IMR-90 (cell line): Measurements from ENCODE around the gene NFIX. TPM values are rescaled to one million over a fixed set of nuclear protein-coding genes. Genes with fewer than 3 reads are reported as not detected.

Experiments
- ATAC-seq: fragments of 200-7000 bp; cut with Tn5 transposase; 2 replicates; pipeline ENCODE4 v1.9.1; 2020; ENCODE audit warnings: low read depth, mild to moderate bottlenecking, moderate library complexity
- BruUV-seq: library from RNA; stranded (reverse); fragments of 400-500 nt; replicated peaks from 2 replicates; lab custom pipeline; 2021; lab: Mats Ljungman, UMichigan
- CTCF ChIA-PET: fragments of 300-600 bp; formaldehyde crosslinking; extraction: SDS; loops from one replicate; lab custom pipeline; 2021; ENCODE audit warnings: antibody characterized with exemption; lab: Yijun Ruan, JAX
- POLR2A ChIA-PET: fragments of 300-600 bp; sonication (Branson Sonifier 250); formaldehyde crosslinking; loops from one replicate; lab custom pipeline; 2022; ENCODE audit warnings: antibody characterized with exemption; ENCODE audit not compliant: unreplicated experiment; lab: Charles Lee
- DNase-seq: peaks from one replicate; pipeline ENCODE4 v3.0.0; 2013
- H2AFZ ChIP-seq: replicated peaks from 2 replicates; pipeline ENCODE3; 2013; ENCODE audit warnings: low read length, mild to moderate bottlenecking; ENCODE audit not compliant: poor library complexity
- H2AK5ac ChIP-seq: 2 replicates; pipeline ENCODE4 v1.6.1; 2013; ENCODE audit warnings: low read depth, low read length, inconsistent platforms
- H2AK9ac ChIP-seq: replicated peaks from 2 replicates; pipeline ENCODE3; 2013; ENCODE audit warnings: mild to moderate bottlenecking, low read depth, low read length, moderate library complexity; ENCODE audit not compliant: poor library complexity
- H2BK120ac ChIP-seq: 2 replicates; pipeline ENCODE4 v1.6.1; 2013; ENCODE audit warnings: low read depth, low read length, inconsistent platforms
- H2BK15ac ChIP-seq: 3 replicates; pipeline ENCODE4 v1.6.1; 2013; ENCODE audit warnings: low read depth, low read length, inconsistent platforms
- H2BK20ac ChIP-seq: 2 replicates; pipeline ENCODE4 v1.6.1; 2013; ENCODE audit warnings: low read depth, mild to moderate bottlenecking, inconsistent platforms, low read length, moderate library complexity
- H2BK5ac ChIP-seq: 2 replicates; pipeline ENCODE4 v1.6.1; 2013; ENCODE audit warnings: mild to moderate bottlenecking, low read depth, low read length, inconsistent platforms; ENCODE audit not compliant: poor library complexity, severe bottlenecking
- H3K14ac ChIP-seq: replicated peaks from 2 replicates; pipeline ENCODE4 v1.6.1; 2013; ENCODE audit warnings: low read depth, low read length, inconsistent platforms
- H3K18ac ChIP-seq: 2 replicates; pipeline ENCODE4 v1.6.1; 2013; ENCODE audit warnings: low read depth, low read length, control low read depth
- H3K23ac ChIP-seq: 2 replicates; pipeline ENCODE4 v1.6.1; 2013; ENCODE audit warnings: low read depth, low read length, inconsistent platforms
- H3K27ac ChIP-seq: 2 replicates; pipeline ENCODE4 v1.5.1; 2013; ENCODE audit warnings: mild to moderate bottlenecking, control low read depth, low read length; ENCODE audit not compliant: insufficient read depth
- H3K27me3 ChIP-seq: 2 replicates; pipeline ENCODE4 v1.6.1; 2013; ENCODE audit warnings: low read length; ENCODE audit not compliant: control insufficient read depth, insufficient read depth
- H3K36me3 ChIP-seq: 2 replicates; pipeline ENCODE4 v1.6.1; 2013; ENCODE audit warnings: low read length, mixed read lengths; ENCODE audit not compliant: control insufficient read depth, insufficient read depth
- H3K4ac ChIP-seq: 2 replicates; pipeline ENCODE4 v1.6.1; 2013; ENCODE audit warnings: low read depth, low read length, inconsistent platforms
- H3K4me1 ChIP-seq: 2 replicates; pipeline ENCODE4 v1.6.1; 2013; ENCODE audit warnings: low read length, mixed read lengths; ENCODE audit not compliant: control insufficient read depth, insufficient read depth
- H3K4me2 ChIP-seq: 2 replicates; pipeline ENCODE4 v1.6.1; 2013; ENCODE audit warnings: low read depth, mild to moderate bottlenecking, control low read depth, low read length, moderate library complexity
- H3K4me3 ChIP-seq: 2 replicates; pipeline ENCODE4 v1.5.1; 2013; ENCODE audit warnings: low read depth, mild to moderate bottlenecking, control low read depth, low read length, moderate library complexity; ENCODE audit not compliant: insufficient read depth
- H3K56ac ChIP-seq: 2 replicates; pipeline ENCODE4 v1.6.1; 2013; ENCODE audit warnings: low read length, inconsistent platforms; ENCODE audit not compliant: insufficient read depth; ENCODE audit errors: extremely low read depth
- H3K79me1 ChIP-seq, 2 experiments: 2 replicates each; pipeline ENCODE4 v1.6.1; 2013; ENCODE audit warnings: low read length in 2 of 2, inconsistent platforms in 1 of 2, low read depth in 1 of 2
- H3K9ac ChIP-seq: 2 replicates; pipeline ENCODE4 v1.6.1; 2013; ENCODE audit warnings: low read depth, low read length, control low read depth
- H3K9me1 ChIP-seq: 2 replicates; pipeline ENCODE4 v1.6.1; 2013; ENCODE audit warnings: low read length, inconsistent platforms; ENCODE audit not compliant: insufficient read depth
- H3K9me3 ChIP-seq: 2 replicates; pipeline ENCODE4 v1.6.1; 2013; ENCODE audit warnings: low read length; ENCODE audit not compliant: control insufficient read depth, insufficient read depth
- H4K20me1 ChIP-seq: 2 replicates; pipeline ENCODE4 v1.6.1; 2013; ENCODE audit warnings: low read length, inconsistent platforms; ENCODE audit not compliant: insufficient read depth
- H4K5ac ChIP-seq: 2 replicates; pipeline ENCODE4 v1.6.1; 2013; ENCODE audit warnings: mild to moderate bottlenecking, low read depth, low read length, control low read depth
- H4K8ac ChIP-seq, 2 experiments: 2 replicates each; pipeline ENCODE4 v1.6.1; 2013; ENCODE audit warnings: low read depth in 2 of 2, low read length in 2 of 2, control low read depth in 1 of 2, inconsistent platforms in 1 of 2
- H4K91ac ChIP-seq: 2 replicates; pipeline ENCODE4 v1.6.1; 2013; ENCODE audit warnings: low read depth, low read length, inconsistent platforms; ENCODE audit not compliant: insufficient read depth
- BHLHE40 ChIP-seq: fragments of 150-350 bp; IDR thresholded peaks from 2 replicates; pipeline ENCODE4 v1.6.1; 2016; ENCODE audit warnings: mild to moderate bottlenecking, low read depth, low read length
- CEBPB ChIP-seq: IDR thresholded peaks from 2 replicates; pipeline ENCODE4 v1.6.1; 2012; ENCODE audit warnings: low read depth, low read length, improper control_type of control experiment
- CHD1 ChIP-seq: IDR thresholded peaks from 2 replicates; pipeline ENCODE4 v1.6.1; 2012; ENCODE audit warnings: low read depth, low read length, improper control_type of control experiment
- CTCF ChIP-seq: conservative IDR thresholded peaks from 2 replicates; pipeline ENCODE4 v1.5.1; 2012; ENCODE audit warnings: mild to moderate bottlenecking, low read depth, low read length, improper control_type of control experiment
- ELK1 ChIP-seq: fragments of 150-350 bp; IDR thresholded peaks from 2 replicates; pipeline ENCODE4 v1.6.1; 2016; ENCODE audit warnings: low read depth, mild to moderate bottlenecking, low read length, moderate library complexity, borderline replicate concordance
- MAFK ChIP-seq: IDR thresholded peaks from 2 replicates; pipeline ENCODE4 v1.6.1; 2012; ENCODE audit warnings: low read depth, low read length, improper control_type of control experiment
- MAZ ChIP-seq: IDR thresholded peaks from 2 replicates; pipeline ENCODE4 v1.6.1; 2012; ENCODE audit warnings: low read depth, mild to moderate bottlenecking, low read length, improper control_type of control experiment, moderate library complexity, borderline replicate concordance
- MXI1 ChIP-seq: IDR thresholded peaks from 2 replicates; pipeline ENCODE4 v1.6.1; 2012; ENCODE audit warnings: low read depth, mild to moderate bottlenecking, low read length, moderate library complexity, borderline replicate concordance
- NFE2L2 ChIP-seq: fragments of 150-350 bp; IDR thresholded peaks from 2 replicates; pipeline ENCODE4 v1.6.1; 2016; ENCODE audit warnings: low read depth, mild to moderate bottlenecking, low read length
- POLR2A ChIP-seq: IDR thresholded peaks from 2 replicates; pipeline ENCODE4 v1.6.1; 2012; ENCODE audit warnings: mild to moderate bottlenecking, low read depth, low read length
- RAD21 ChIP-seq: IDR thresholded peaks from 2 replicates; pipeline ENCODE4 v1.6.1; 2012; ENCODE audit warnings: low read length, improper control_type of control experiment
- RCOR1 ChIP-seq: IDR thresholded peaks from 2 replicates; pipeline ENCODE4 v1.6.1; 2012; ENCODE audit warnings: mild to moderate bottlenecking, low read length, improper control_type of control experiment; ENCODE audit not compliant: insufficient replicate concordance
- RFX5 ChIP-seq: IDR thresholded peaks from 2 replicates; pipeline ENCODE4 v1.8.0; 2012; ENCODE audit warnings: low read depth, mild to moderate bottlenecking, low read length, moderate library complexity
- SMC3 ChIP-seq: fragments of 150-350 bp; IDR thresholded peaks from 2 replicates; pipeline ENCODE4 v1.6.1; 2016; ENCODE audit warnings: low read depth, mild to moderate bottlenecking, antibody characterized with exemption, low read length, moderate library complexity
- WGBS, 2 experiments: methylation state at CpG; one replicate each; pipeline versions ENCODE4 v1.1.5 to v1.1.7; 2013; ENCODE audit warnings: missing lambda C conversion rate in 2 of 2; ENCODE audit not compliant: insufficient read length in 1 of 2; ENCODE audit errors: extremely low coverage in 2 of 2; 5-methylcytosine and 5-hydroxymethylcytosine counted together
- dilution Hi-C: fragments of 300-500 bp; cut with HindIII; formaldehyde crosslinking; loops from one replicate; pipeline ENCODE4 v1.14.3; 2018; ENCODE audit warnings: low sequenced_read_pairs; ENCODE audit not compliant: unreplicated experiment
- in situ Hi-C: fragments of 300-500 bp; cut with MboI; formaldehyde crosslinking; loops from 3 replicates; pipeline ENCODE4 v1.14.3; 2019; ENCODE audit warnings: low sequenced_read_pairs, inconsistent platforms, mixed read lengths
- intact Hi-C: fragments of 100-400 bp; cut with micrococcal nuclease; formaldehyde crosslinking; loops from 2 replicates; pipeline ENCODE4 v1.10.0; 2022
- polyA plus RNA-seq, 3 experiments: library from polyadenylated mRNA; depleted of rRNA; stranded (reverse); fragments of >200 nt; gene quantifications; 2 replicates each; pipeline ENCODE4 v1.2.3, GENCODE V29; 2012; ENCODE audit warnings: low replicate concordance in 1 of 3
- total RNA-seq: library from RNA; depleted of rRNA; stranded (reverse); fragments of >200 nt; gene quantifications from 2 replicates; pipeline ENCODE4 v1.2.3, GENCODE V29; 2012

The NFIX gene
- total and polyA plus RNA-seq, 2 of the 4 experiments (the other 2 are of a cell fraction), result 10.2 to 47.7 TPM

GRCh38 chr19:13138171-13138915 lies 143.1 kb downstream of the NFIX start (continued):
- TF ChIP-seq CTCF, result no peak

GRCh38 chr19:13138916-13139198 lies 143.6 kb downstream of the NFIX start:
- Histone ChIP-seq H3K9me1 (peaks cover 1% of the 10 kb centered on the region), H3K4me1 (peaks cover 2% of the 10 kb centered on the region; the same call in 1 of the 2 replicates), H2BK5ac (no peak overlapping the region), H3K18ac (no peak overlapping the region), H3K14ac (no peak overlapping the region), H2AK5ac (no peak overlapping the region), H4K8ac (no peak overlapping the region), H3K36me3 (peaks cover 45% of the 10 kb centered on the region), H3K56ac (no peak overlapping the region), H2AFZ (no peak overlapping the region), H4K20me1 (peaks cover 37% of the 10 kb centered on the region), H2BK15ac (no peak overlapping the region), H3K27me3 (no peaks in the 10 kb centered on the region), H2BK20ac (no peak overlapping the region), H3K27ac (no peak overlapping the region), H3K9ac (no peak overlapping the region), H3K9me3 (no peaks in the 10 kb centered on the region), H3K4ac (no peak overlapping the region), H3K23ac (no peak overlapping the region), H4K91ac (no peak overlapping the region), H4K5ac (no peak overlapping the region), H2AK9ac (no peak overlapping the region), H3K79me1 (peaks cover 18 to 66% of the 10 kb centered on the region in 2 experiments; a peak in 3 of 4 replicates), H3K4me3 (no peak overlapping the region), H2BK120ac (no peak overlapping the region), H3K4me2 (no peak overlapping the region)
- dilution Hi-C loops, result no loop called here
- in situ Hi-C loops, result no loop called here
- TF ChIP-seq RAD21, result no peak
- no peak for TF ChIP-seq POLR2A
- TF ChIP-seq MAZ, result no peak
- no peak for TF ChIP-seq RFX5
- TF ChIP-seq ELK1, result no peak
- TF ChIP-seq CEBPB, result no peak
- TF ChIP-seq BHLHE40, result no peak
- no peak for TF ChIP-seq CHD1
- TF ChIP-seq MAFK, result no peak
- no peak for TF ChIP-seq NFE2L2
- no peak for TF ChIP-seq MXI1
- TF ChIP-seq RCOR1, result no peak
- TF ChIP-seq SMC3, result no peak
- intact Hi-C loops, result no loop called here
- no TSS peak for BruUV-seq
- DNase-seq, result no peak
- no peak for ATAC-seq
- CTCF ChIA-PET, result no interaction called here
- 100% methylated on average over 2 of the region's 10 CpGs; no CpG with 5 or more reads in 1 of the 2 experiments for WGBS, 2 experiments
- POLR2A ChIA-PET, result no interaction called here
